Calu3 (cell line): ENCODE results near the gene RNLS. TPM values are rescaled to one million over a fixed set of nuclear protein-coding genes. Genes with fewer than 3 reads are reported as not detected.
A peak's percentile ranks its signal among the peaks of the same experiment; 100 is the strongest.

Source experiments
- BruUV-seq: library from RNA; stranded (reverse); fragments of 400-500 nt; replicated peaks from 2 replicates; lab custom pipeline; 2021; lab: Mats Ljungman, UMichigan
- CTCF ChIA-PET: fragments of 300-600 bp; sonication (Branson Sonifier 250); formaldehyde crosslinking; loops from one replicate; lab custom pipeline; 2022; ENCODE audit warnings: antibody characterized with exemption; lab: Charles Lee
- DNase-seq: peaks from one replicate; pipeline ENCODE4 v3.0.0; 2022
- H3K27ac Mint-ChIP-seq: one replicate; pipeline ENCODE4 v1.8.0; 2022; ENCODE audit warnings: mixed read lengths; ENCODE audit not compliant: unreplicated experiment
- H3K27me3 Mint-ChIP-seq: one replicate; pipeline ENCODE4 v1.8.0; 2022; ENCODE audit warnings: mixed read lengths; ENCODE audit not compliant: unreplicated experiment
- H3K36me3 Mint-ChIP-seq: one replicate; pipeline ENCODE4 v1.8.0; 2022; ENCODE audit warnings: mild to moderate bottlenecking, moderate library complexity, mixed read lengths; ENCODE audit not compliant: insufficient read depth, unreplicated experiment
- H3K4me1 Mint-ChIP-seq: one replicate; pipeline ENCODE4 v1.8.0; 2022; ENCODE audit warnings: mild to moderate bottlenecking, low read depth, mixed read lengths; ENCODE audit not compliant: unreplicated experiment
- H3K4me3 Mint-ChIP-seq: one replicate; pipeline ENCODE4 v1.8.0; 2022; ENCODE audit warnings: mild to moderate bottlenecking, low read depth, moderate library complexity, mixed read lengths; ENCODE audit not compliant: unreplicated experiment
- H3K9me3 Mint-ChIP-seq: one replicate; pipeline ENCODE4 v1.8.0; 2022; ENCODE audit warnings: low read depth, mixed read lengths; ENCODE audit not compliant: unreplicated experiment
- intact Hi-C: fragments of 100-400 bp; cut with micrococcal nuclease; formaldehyde crosslinking; loops from one replicate; pipeline ENCODE4 v1.10.0; 2022; ENCODE audit not compliant: unreplicated experiment
- total RNA-seq: library from RNA; stranded (reverse); gene quantifications from 2 replicates; pipeline ENCODE4 v1.2.3, GENCODE V29; 2022
- TF ChIP-seq, protein P1 (sequence below): fragments of 200-600 bp; IDR thresholded peaks from one replicate; pipeline ENCODE4 v1.8.0; 2022; ENCODE audit warnings: antibody characterized with exemption; ENCODE audit not compliant: unreplicated experiment

RNLS gene
- total RNA-seq, 1 experiment from 2014 or later = 6.3 TPM

DNA sequence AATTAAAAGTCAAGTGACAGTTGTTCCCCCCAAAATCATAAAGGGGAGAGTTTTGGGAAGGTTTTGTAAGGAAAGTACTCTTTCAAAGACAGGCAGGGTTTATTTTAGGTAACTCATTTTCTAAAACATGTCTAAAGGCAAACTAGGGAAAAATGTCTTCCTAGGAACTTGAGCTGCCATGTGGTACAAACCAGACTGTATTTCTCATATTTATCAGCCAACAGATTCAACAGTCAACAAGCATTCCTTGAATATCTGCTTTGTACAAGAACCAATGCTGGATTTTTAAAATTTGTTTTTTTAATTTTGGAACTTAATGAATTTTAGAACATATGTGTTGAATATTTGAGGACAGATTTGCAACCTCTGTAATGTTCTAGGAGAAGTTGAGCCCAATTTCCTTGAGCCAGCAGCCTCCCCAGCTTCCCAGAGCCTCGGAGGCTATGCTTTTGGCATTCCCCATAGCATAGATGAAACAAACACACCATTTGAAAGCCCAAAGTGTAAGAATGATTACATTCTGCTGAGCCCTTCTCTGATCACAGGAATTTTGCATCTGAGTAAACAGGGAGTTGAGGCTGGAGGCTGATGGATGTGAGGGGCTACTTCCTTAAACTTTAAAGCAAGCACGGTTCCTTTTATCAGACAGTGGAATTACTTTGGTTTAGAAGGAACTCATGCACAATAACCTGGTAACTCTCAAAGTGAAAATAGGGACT lies 345.1 kb downstream of the RNLS start:
- intact Hi-C loops = no loop called here
- Mint-ChIP-seq H3K4me1 (peaks cover 8% of the 10 kb centered on the region), H3K27ac (no peak overlapping the region), H3K27me3 (no peaks in the 10 kb centered on the region), H3K4me3 (no peak overlapping the region), H3K36me3 (no peaks in the 10 kb centered on the region), H3K9me3 (no peaks in the 10 kb centered on the region)
- TF ChIP-seq, protein P1, sequence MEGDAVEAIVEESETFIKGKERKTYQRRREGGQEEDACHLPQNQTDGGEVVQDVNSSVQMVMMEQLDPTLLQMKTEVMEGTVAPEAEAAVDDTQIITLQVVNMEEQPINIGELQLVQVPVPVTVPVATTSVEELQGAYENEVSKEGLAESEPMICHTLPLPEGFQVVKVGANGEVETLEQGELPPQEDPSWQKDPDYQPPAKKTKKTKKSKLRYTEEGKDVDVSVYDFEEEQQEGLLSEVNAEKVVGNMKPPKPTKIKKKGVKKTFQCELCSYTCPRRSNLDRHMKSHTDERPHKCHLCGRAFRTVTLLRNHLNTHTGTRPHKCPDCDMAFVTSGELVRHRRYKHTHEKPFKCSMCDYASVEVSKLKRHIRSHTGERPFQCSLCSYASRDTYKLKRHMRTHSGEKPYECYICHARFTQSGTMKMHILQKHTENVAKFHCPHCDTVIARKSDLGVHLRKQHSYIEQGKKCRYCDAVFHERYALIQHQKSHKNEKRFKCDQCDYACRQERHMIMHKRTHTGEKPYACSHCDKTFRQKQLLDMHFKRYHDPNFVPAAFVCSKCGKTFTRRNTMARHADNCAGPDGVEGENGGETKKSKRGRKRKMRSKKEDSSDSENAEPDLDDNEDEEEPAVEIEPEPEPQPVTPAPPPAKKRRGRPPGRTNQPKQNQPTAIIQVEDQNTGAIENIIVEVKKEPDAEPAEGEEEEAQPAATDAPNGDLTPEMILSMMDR = no peak
- CTCF ChIA-PET = no interaction called here
- no TSS peak for BruUV-seq
- DNase-seq = no peak

DNA sequence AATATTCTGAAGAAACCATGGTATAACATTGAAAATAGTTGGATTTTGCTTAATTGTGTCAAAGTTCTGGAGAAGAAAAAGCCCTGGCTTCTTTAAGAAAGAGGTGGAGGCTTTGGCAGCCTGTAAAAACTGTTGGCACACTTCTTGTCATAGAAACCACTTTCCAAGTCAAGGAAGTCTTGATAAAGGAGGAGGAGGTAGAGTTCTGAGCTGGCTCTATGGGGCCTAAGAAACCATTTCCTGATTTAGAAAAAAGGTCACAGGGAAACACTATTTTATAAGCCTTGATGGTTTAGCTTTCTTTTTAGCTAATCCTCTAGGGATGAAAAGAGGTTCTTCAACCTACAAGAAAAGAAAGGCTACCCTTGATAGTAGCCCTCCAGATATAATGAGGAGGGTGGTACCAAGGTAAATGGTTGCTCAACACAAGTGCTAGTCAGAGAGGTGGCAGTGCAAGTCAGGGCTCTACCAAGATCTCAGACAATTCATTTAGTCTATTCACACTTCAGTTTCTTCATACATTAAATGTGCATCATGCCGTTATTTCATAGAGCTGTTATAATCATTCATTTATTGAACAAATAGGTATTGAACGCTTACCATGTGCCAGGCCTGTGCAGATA lies 346.9 kb downstream of the RNLS start:
- intact Hi-C loops = no loop called here
- Mint-ChIP-seq H3K27me3 (no peaks in the 10 kb centered on the region), H3K9me3 (peaks cover 2% of the 10 kb centered on the region), H3K4me3 (no peak overlapping the region), H3K27ac (no peak overlapping the region), H3K4me1 (peaks cover 16% of the 10 kb centered on the region), H3K36me3 (no peaks in the 10 kb centered on the region)
- TF ChIP-seq, protein P1 = no peak
- CTCF ChIA-PET = no interaction called here
- DNase-seq = no peak
- no TSS peak for BruUV-seq

DNA sequence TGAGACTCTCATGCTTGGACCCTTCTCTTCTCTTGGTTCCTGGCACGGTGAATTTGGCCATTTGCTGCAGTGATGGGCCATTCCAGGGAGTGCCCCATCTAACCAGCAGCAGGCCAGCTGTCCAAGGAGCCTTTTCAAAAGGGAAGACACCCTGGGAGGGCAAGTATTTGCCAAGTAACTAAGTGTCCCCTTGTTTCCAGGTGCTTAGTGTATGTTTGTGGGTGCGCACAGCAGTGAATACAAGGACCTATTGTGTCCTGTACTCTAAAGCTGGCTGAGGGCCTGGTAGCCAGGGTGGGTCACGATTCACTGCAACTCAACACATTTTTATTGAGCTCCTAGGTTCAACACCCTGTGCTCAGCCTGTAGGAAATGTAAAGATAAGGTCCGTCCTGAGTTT lies 348.8 kb downstream of the RNLS start:
- Mint-ChIP-seq H3K4me3 (no peak overlapping the region), H3K36me3 (no peaks in the 10 kb centered on the region), H3K9me3 (peaks cover 5% of the 10 kb centered on the region), H3K27me3 (no peaks in the 10 kb centered on the region), H3K4me1 (peaks cover 16% of the 10 kb centered on the region), H3K27ac (no peak overlapping the region)
- peak; percentile 5 for DNase-seq
- no TSS peak for BruUV-seq
- intact Hi-C loops = no loop called here
- TF ChIP-seq, protein P1 = no peak
- CTCF ChIA-PET = no interaction called here

DNA sequence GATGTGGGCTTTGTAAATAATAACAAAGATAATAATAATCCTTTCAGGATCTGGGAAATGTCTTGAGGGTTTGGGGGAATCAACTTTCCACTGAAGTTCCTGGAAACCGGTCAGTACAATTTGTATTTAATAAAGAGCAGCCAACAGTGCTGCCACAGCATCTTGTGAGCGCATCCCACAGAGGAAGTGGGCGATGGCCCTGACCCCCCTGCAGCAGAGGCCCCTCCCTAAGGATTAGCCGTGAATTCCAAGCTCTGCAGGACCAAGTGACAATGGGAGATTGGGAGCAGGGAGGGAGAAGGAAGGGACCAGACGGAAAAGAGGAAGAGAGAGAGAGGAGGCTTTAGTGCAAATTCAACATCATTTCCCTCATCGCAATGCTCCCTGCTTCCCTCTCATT lies 349.2 kb downstream of the RNLS start:
- no TSS peak for BruUV-seq
- intact Hi-C loops = no loop called here
- H3K27ac Mint-ChIP-seq = no peak overlapping the region
- CTCF ChIA-PET = no interaction called here
- H3K36me3 Mint-ChIP-seq = no peaks in the 10 kb centered on the region
- no peaks in the 10 kb centered on the region for H3K27me3 Mint-ChIP-seq
- H3K4me1 Mint-ChIP-seq = peaks cover 16% of the 10 kb centered on the region
- no peak overlapping the region for H3K4me3 Mint-ChIP-seq
- TF ChIP-seq, protein P1 = no peak
- peaks cover 5% of the 10 kb centered on the region for H3K9me3 Mint-ChIP-seq
- DNase-seq = no peak
